OCI-LY1 (cell line): ENCODE data around the gene ATP13A2.

ENCODE experiments used
- EZH2 ChIP-seq: fragments of 200-600 bp; sonication (generic), shearing (Covaris generic); IDR thresholded peaks from 2 replicates; pipeline ENCODE4 v1.8.0; 2017; ENCODE audit warnings: borderline replicate concordance, mixed run types, mild to moderate bottlenecking, antibody characterized with exemption, low read length, moderate library complexity, mixed read lengths
- TF ChIP-seq, protein P1 (sequence below): fragments of 200-600 bp; sonication (generic), shearing (Covaris generic); IDR thresholded peaks from 2 replicates; pipeline ENCODE4 v1.5.1; 2017; ENCODE audit warnings: mild to moderate bottlenecking, antibody characterized with exemption, low read length, moderate library complexity, mixed read lengths

DNA sequence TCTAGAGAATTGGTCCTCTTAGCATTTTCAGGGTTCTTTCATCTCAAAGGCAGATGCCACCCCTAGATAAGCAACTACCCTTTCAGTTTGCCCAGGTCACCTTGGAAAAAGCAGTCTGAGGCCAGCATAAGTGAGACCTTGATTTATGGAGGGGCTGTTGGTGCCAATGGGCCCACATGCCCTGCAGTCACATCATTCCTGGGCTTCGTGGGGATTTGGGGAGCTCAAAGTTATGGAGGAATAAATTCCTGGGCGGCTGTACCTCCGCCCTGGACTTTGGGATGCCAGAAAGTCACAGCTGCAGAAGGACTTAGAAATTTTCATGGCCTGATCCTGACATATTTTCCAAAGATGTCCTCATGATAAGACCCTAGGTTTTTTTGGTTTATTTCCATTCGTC, 44.8 kb upstream of the ATP13A2 start:
- TF ChIP-seq, protein P1, sequence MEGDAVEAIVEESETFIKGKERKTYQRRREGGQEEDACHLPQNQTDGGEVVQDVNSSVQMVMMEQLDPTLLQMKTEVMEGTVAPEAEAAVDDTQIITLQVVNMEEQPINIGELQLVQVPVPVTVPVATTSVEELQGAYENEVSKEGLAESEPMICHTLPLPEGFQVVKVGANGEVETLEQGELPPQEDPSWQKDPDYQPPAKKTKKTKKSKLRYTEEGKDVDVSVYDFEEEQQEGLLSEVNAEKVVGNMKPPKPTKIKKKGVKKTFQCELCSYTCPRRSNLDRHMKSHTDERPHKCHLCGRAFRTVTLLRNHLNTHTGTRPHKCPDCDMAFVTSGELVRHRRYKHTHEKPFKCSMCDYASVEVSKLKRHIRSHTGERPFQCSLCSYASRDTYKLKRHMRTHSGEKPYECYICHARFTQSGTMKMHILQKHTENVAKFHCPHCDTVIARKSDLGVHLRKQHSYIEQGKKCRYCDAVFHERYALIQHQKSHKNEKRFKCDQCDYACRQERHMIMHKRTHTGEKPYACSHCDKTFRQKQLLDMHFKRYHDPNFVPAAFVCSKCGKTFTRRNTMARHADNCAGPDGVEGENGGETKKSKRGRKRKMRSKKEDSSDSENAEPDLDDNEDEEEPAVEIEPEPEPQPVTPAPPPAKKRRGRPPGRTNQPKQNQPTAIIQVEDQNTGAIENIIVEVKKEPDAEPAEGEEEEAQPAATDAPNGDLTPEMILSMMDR, result no peak
- TF ChIP-seq EZH2, result no peak
